ENCODE results near the gene PALMD. TPM values are rescaled to one million over a fixed set of nuclear protein-coding genes. Genes with fewer than 3 reads are reported as not detected.

The PALMD gene
- total RNA-seq, 1 donor from 2014 or later: 39.5 TPM

GRCh38 chr1:99648107-99648506 is 2.2 kb downstream of the PALMD start:
- intact Hi-C loops (cut with DNase I): no loop called here
- no peak for DNase-seq (ENCODE audit: extremely low spot score in 2 of 2)

GRCh38 chr1:99650030-99650429 is 4.1 kb downstream of the PALMD start:
- H3K4me1 ChIP-seq: peaks cover 38% of the 10 kb centered on the region
- peak overlapping the region; percentile 53 for H3K27ac ChIP-seq
- H3K4me3 ChIP-seq: no peak overlapping the region

More at GRCh38 chr1:99648107-99648506, 2.2 kb downstream of the PALMD start:
- Histone ChIP-seq H3K4me1 (peaks cover 38% of the 10 kb centered on the region), H3K36me3 (no peaks in the 10 kb centered on the region), H3K27ac (peak overlapping the region; percentile 64), H3K27me3 (no peaks in the 10 kb centered on the region), H3K4me3 (peak overlapping the region; percentile 44 to 45), H3K9me3 (no peaks in the 10 kb centered on the region)
- no peak for TF ChIP-seq CTCF (IDR thresholded peaks at IDR 0.05)
- TF ChIP-seq POLR2AphosphoS5 (IDR thresholded peaks at IDR 0.05; ENCODE audit: insufficient read depth in 1 of 2, low read depth in 1 of 2): peak in 1 of 2 donors; percentile 75

DNA sequence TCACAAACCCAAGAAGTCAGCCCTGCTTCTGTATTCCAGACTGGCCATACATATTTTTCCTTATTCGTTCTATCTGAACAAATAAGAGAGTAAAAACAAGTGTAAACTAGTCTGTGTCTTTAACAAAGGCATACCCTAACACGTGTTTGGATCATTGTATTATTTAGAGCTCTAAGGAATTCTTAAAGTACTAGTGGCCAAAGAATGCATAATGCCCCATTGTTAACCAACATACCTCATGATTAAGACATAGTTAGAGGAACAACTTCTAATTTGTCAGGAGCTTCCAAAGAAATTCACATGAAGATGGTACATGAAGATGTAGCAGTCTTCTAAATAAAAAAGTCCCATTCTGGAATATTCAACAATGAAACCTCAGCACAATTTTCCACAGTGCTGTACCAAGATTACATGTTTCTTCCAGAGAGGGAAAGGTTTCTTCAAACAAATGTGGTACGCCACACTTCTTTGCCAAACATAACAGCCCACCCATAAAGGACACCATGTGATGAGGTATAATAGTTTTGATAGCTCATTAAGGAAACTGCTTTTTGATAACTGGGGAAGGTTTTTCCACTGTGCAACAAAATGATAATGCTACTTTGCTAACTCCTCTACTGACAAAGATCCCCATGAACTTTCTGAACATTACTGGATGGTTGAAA is 5.0 kb downstream of the PALMD start:
- peaks cover 30% of the 10 kb centered on the region for H3K4me1 ChIP-seq
- no peak for DNase-seq (ENCODE audit: extremely low spot score in 2 of 2)
- H3K27ac ChIP-seq: peak overlapping the region; percentile 53
- no peak overlapping the region for H3K4me3 ChIP-seq
- H3K36me3 ChIP-seq: no peaks in the 10 kb centered on the region
- H3K27me3 ChIP-seq: no peaks in the 10 kb centered on the region
- H3K9me3 ChIP-seq: no peaks in the 10 kb centered on the region
- TF ChIP-seq POLR2AphosphoS5 (IDR thresholded peaks at IDR 0.05; ENCODE audit: insufficient read depth in 1 of 2, low read depth in 1 of 2) (peak in 1 of 2 donors; percentile 13), CTCF (IDR thresholded peaks at IDR 0.05) (no peak)
- intact Hi-C loops (cut with DNase I): no loop called here

More at GRCh38 chr1:99650030-99650429, 4.1 kb downstream of the PALMD start:
- DNase-seq (ENCODE audit: extremely low spot score in 2 of 2): no peak
- TF ChIP-seq POLR2A (IDR thresholded peaks at IDR 0.05): no peak
- no peak for TF ChIP-seq POLR2AphosphoS5 (IDR thresholded peaks at IDR 0.05; ENCODE audit: insufficient read depth in 1 of 2, low read depth in 1 of 2)
- no peak for TF ChIP-seq CTCF (IDR thresholded peaks at IDR 0.05)
- Histone ChIP-seq H3K27me3 (no peaks in the 10 kb centered on the region), H3K9me3 (no peaks in the 10 kb centered on the region), H3K36me3 (no peaks in the 10 kb centered on the region)
- intact Hi-C loops (cut with DNase I): no loop called here

GRCh38 chr1:99652881-99653281 is 7.0 kb downstream of the PALMD start:
- no peak overlapping the region for H3K4me3 ChIP-seq
- intact Hi-C loops (cut with DNase I): no loop called here
- no peaks in the 10 kb centered on the region for H3K36me3 ChIP-seq
- TF ChIP-seq POLR2AphosphoS5 (IDR thresholded peaks at IDR 0.05; ENCODE audit: insufficient read depth in 1 of 2, low read depth in 1 of 2) (no peak), CTCF (IDR thresholded peaks at IDR 0.05) (no peak), POLR2A (IDR thresholded peaks at IDR 0.05) (no peak)
- H3K27ac ChIP-seq: peak overlapping the region; percentile 24
- no peaks in the 10 kb centered on the region for H3K27me3 ChIP-seq
- peaks cover 22% of the 10 kb centered on the region for H3K4me1 ChIP-seq
- DNase-seq (ENCODE audit: extremely low spot score in 2 of 2): no peak
- no peaks in the 10 kb centered on the region for H3K9me3 ChIP-seq

DNA sequence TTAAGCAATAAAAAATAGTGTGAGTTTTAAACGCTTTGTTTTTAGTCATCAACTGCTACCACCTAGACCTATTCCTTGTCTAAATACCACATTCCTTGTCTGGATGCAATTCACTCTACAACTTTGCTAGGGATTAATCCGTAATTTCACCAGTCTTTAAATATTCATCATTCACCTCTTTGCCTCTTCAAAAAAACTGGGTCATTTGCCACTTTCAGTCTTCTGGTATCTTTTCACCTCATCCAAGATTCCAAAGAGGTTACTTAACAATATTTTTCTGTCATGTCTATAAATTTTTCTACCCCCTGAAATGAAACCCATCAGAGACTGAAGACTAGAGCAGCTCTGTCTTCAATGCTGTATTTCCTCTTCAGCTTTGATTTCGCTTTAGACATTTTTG is 9.5 kb downstream of the PALMD start:
- Histone ChIP-seq H3K36me3 (no peaks in the 10 kb centered on the region), H3K27me3 (no peaks in the 10 kb centered on the region), H3K4me1 (peaks cover 20% of the 10 kb centered on the region), H3K27ac (no peak overlapping the region), H3K9me3 (no peaks in the 10 kb centered on the region), H3K4me3 (no peak overlapping the region)
- no peak for TF ChIP-seq POLR2A (IDR thresholded peaks at IDR 0.05)
- no peak for TF ChIP-seq POLR2AphosphoS5 (IDR thresholded peaks at IDR 0.05; ENCODE audit: insufficient read depth in 1 of 2, low read depth in 1 of 2)
- no peak for TF ChIP-seq CTCF (IDR thresholded peaks at IDR 0.05)
- DNase-seq (ENCODE audit: extremely low spot score in 2 of 2): no peak
- intact Hi-C loops (cut with DNase I): no loop called here
